MM.1S (cell line): Measurements from ENCODE around the gene PLXDC2.

Experiments used
- EZH2 ChIP-seq: fragments of 300-600 bp; sonication (generic); optimal IDR thresholded peaks from 2 replicates; pipeline ENCODE3; 2017; ENCODE audit warnings: low read depth, mild to moderate bottlenecking, antibody characterized with exemption, low read length, mixed read lengths
- EZH2phosphoT487 ChIP-seq: fragments of 300-600 bp; sonication (generic); IDR thresholded peaks from 2 replicates; pipeline ENCODE4 v1.6.1; 2018; ENCODE audit warnings: antibody characterized with exemption, low read length
- TF ChIP-seq, protein P1 (sequence below): fragments of 300-600 bp; sonication (generic); IDR thresholded peaks from 2 replicates; pipeline ENCODE4 v1.5.1; 2016; ENCODE audit warnings: antibody characterized with exemption, low read length, mixed read lengths

DNA sequence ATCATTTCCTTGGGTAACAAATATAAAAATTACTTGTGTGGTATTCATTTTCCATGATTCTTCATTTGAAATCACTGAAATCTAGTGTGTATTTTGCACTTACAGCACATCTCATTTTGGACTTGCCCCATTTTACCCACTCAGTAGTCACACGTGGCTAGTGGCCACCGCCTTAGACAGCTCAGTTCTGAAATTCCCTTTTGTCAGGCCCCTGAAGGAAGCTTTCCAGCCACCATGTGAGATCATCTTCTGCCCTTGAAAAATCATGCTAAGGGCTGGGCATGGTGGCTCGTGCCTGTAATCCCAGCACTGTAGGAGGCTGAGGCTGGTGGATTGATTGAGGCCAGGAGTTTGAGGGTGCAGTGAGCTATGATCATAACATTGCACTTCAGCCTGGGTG lies 79.3 kb downstream of the PLXDC2 start:
- TF ChIP-seq, protein P1, sequence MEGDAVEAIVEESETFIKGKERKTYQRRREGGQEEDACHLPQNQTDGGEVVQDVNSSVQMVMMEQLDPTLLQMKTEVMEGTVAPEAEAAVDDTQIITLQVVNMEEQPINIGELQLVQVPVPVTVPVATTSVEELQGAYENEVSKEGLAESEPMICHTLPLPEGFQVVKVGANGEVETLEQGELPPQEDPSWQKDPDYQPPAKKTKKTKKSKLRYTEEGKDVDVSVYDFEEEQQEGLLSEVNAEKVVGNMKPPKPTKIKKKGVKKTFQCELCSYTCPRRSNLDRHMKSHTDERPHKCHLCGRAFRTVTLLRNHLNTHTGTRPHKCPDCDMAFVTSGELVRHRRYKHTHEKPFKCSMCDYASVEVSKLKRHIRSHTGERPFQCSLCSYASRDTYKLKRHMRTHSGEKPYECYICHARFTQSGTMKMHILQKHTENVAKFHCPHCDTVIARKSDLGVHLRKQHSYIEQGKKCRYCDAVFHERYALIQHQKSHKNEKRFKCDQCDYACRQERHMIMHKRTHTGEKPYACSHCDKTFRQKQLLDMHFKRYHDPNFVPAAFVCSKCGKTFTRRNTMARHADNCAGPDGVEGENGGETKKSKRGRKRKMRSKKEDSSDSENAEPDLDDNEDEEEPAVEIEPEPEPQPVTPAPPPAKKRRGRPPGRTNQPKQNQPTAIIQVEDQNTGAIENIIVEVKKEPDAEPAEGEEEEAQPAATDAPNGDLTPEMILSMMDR = no peak
- no peak for TF ChIP-seq EZH2
- TF ChIP-seq EZH2phosphoT487 = no peak
